Loucy (cell line): ENCODE measurements around the gene CREB3L4.

Experiments used
- H2AFZ ChIP-seq: fragments of 200-600 bp; sonication (generic); 2 replicates; pipeline ENCODE4 v1.6.0; 2016; ENCODE audit warnings: antibody characterized with exemption, mild to moderate bottlenecking, low read length, moderate library complexity
- H3F3A ChIP-seq: fragments of 200-600 bp; 2 replicates; pipeline ENCODE4 v1.6.0; 2016; ENCODE audit warnings: antibody characterized with exemption, low read depth, mild to moderate bottlenecking
- H3K27me3 ChIP-seq: fragments of 200-600 bp; sonication (generic); 2 replicates; pipeline ENCODE4 v1.6.1; 2014; ENCODE audit warnings: low read length, mild to moderate bottlenecking; ENCODE audit not compliant: insufficient read depth, poor library complexity, severe bottlenecking
- H3K36me3 ChIP-seq: fragments of 200-600 bp; sonication (generic); 2 replicates; pipeline ENCODE4 v1.6.1; 2016; ENCODE audit warnings: low read length; ENCODE audit not compliant: insufficient read depth
- H3K4me1 ChIP-seq: fragments of 200-600 bp; sonication (generic); 2 replicates; pipeline ENCODE4 v1.5.1; 2014; ENCODE audit warnings: low read length, mild to moderate bottlenecking; ENCODE audit not compliant: insufficient read depth, poor library complexity, severe bottlenecking
- H3K4me2 ChIP-seq: fragments of 200-600 bp; sonication (generic); 2 replicates; pipeline ENCODE4 v1.6.0; 2014; ENCODE audit warnings: antibody characterized with exemption, low read length, low read depth, mild to moderate bottlenecking; ENCODE audit not compliant: poor library complexity, severe bottlenecking
- H3K4me3 ChIP-seq: fragments of 200-600 bp; sonication (generic); 2 replicates; pipeline ENCODE4 v1.5.1; 2014; ENCODE audit warnings: low read length, mild to moderate bottlenecking, mixed read lengths; ENCODE audit not compliant: poor library complexity, severe bottlenecking
- H3K79me2 ChIP-seq: fragments of 200-600 bp; sonication (generic); 2 replicates; pipeline ENCODE4 v1.6.1; 2014; ENCODE audit warnings: low read length; ENCODE audit not compliant: insufficient read depth
- H3K9ac ChIP-seq: fragments of 200-600 bp; sonication (generic); 2 replicates; pipeline ENCODE4 v1.6.0; 2014; ENCODE audit warnings: mild to moderate bottlenecking, low read depth, low read length, moderate library complexity; ENCODE audit not compliant: poor library complexity, severe bottlenecking
- H3K9me2 ChIP-seq: fragments of 200-600 bp; sonication (generic); replicated peaks from 2 replicates; pipeline ENCODE4 v1.6.1; 2016; ENCODE audit warnings: low read depth, low read length, mixed read lengths
- H3K9me3 ChIP-seq: fragments of 200-600 bp; sonication (generic); 2 replicates; pipeline ENCODE4 v1.6.1; 2014; ENCODE audit warnings: mild to moderate bottlenecking, antibody characterized with exemption, low read length, low read depth; ENCODE audit not compliant: insufficient read depth
- H4K20me1 ChIP-seq: fragments of 200-600 bp; sonication (generic); 2 replicates; pipeline ENCODE4 v1.6.0; 2014; ENCODE audit warnings: antibody characterized with exemption, low read length, mild to moderate bottlenecking; ENCODE audit not compliant: insufficient read depth, poor library complexity, severe bottlenecking
- CTCF ChIP-seq: fragments of 200-600 bp; sonication (generic); conservative IDR thresholded peaks from 2 replicates; pipeline ENCODE4 v1.5.1; 2014; ENCODE audit warnings: mild to moderate bottlenecking, antibody characterized with exemption, low read length
- EZH2phosphoT487 ChIP-seq: fragments of 200-600 bp; IDR thresholded peaks from 2 replicates; pipeline ENCODE4 v1.6.1; 2018; ENCODE audit warnings: antibody characterized with exemption, mild to moderate bottlenecking, moderate library complexity, borderline replicate concordance

CREB3L4 gene

DNA sequence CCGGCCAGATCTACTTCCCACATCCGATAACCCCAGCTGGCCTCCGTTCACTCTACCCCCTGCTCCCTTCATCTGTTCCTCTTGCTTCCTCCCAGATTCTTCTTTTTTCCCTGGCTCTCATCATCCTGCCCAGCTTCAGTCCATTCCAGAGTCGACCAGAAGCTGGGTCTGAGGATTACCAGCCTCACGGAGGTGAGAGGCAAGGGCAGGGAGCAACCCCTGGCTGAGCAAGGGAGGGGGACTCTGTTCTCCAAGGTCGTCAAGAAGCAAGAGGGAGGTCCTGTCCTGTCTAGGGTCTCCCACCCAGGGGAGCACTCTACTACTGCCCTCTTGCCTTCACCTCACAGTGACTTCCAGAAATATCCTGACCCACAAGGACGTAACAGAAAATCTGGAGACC, 5.8 kb downstream of the CREB3L4 start:
- H3F3A ChIP-seq: no peaks in the 10 kb centered on the region
- no peak overlapping the region for H3K9ac ChIP-seq
- H2AFZ ChIP-seq: no peak overlapping the region
- no peaks in the 10 kb centered on the region for H3K9me2 ChIP-seq
- no peaks in the 10 kb centered on the region for H3K27me3 ChIP-seq
- peaks cover 40% of the 10 kb centered on the region for H3K4me1 ChIP-seq
- H3K9me3 ChIP-seq: no peaks in the 10 kb centered on the region
- TF ChIP-seq CTCF (no peak), EZH2phosphoT487 (no peak)
- H3K4me2 ChIP-seq: no peak overlapping the region
- H3K4me3 ChIP-seq: no peak overlapping the region
- peaks cover 12% of the 10 kb centered on the region; the same call in 1 of the 2 replicates for H3K36me3 ChIP-seq
- H4K20me1 ChIP-seq: peaks cover 8% of the 10 kb centered on the region
- H3K79me2 ChIP-seq: peaks cover 42% of the 10 kb centered on the region

GRCh38 chr1:153976819-153977249, 9.1 kb downstream of the CREB3L4 start:
- Histone ChIP-seq H4K20me1 (peaks cover 8% of the 10 kb centered on the region), H3K9me3 (no peaks in the 10 kb centered on the region), H3K36me3 (peaks cover 12% of the 10 kb centered on the region; the same call in 1 of the 2 replicates), H3F3A (no peaks in the 10 kb centered on the region), H3K9ac (peak overlapping the region; percentile 96), H3K4me3 (peak overlapping the region; percentile 98), H2AFZ (peak overlapping the region; percentile 96), H3K4me2 (peak overlapping the region; percentile 78), H3K79me2 (peaks cover 31% of the 10 kb centered on the region), H3K9me2 (no peaks in the 10 kb centered on the region), H3K4me1 (peaks cover 25% of the 10 kb centered on the region), H3K27me3 (no peaks in the 10 kb centered on the region)
- TF ChIP-seq CTCF: no peak
- TF ChIP-seq EZH2phosphoT487: no peak

DNA sequence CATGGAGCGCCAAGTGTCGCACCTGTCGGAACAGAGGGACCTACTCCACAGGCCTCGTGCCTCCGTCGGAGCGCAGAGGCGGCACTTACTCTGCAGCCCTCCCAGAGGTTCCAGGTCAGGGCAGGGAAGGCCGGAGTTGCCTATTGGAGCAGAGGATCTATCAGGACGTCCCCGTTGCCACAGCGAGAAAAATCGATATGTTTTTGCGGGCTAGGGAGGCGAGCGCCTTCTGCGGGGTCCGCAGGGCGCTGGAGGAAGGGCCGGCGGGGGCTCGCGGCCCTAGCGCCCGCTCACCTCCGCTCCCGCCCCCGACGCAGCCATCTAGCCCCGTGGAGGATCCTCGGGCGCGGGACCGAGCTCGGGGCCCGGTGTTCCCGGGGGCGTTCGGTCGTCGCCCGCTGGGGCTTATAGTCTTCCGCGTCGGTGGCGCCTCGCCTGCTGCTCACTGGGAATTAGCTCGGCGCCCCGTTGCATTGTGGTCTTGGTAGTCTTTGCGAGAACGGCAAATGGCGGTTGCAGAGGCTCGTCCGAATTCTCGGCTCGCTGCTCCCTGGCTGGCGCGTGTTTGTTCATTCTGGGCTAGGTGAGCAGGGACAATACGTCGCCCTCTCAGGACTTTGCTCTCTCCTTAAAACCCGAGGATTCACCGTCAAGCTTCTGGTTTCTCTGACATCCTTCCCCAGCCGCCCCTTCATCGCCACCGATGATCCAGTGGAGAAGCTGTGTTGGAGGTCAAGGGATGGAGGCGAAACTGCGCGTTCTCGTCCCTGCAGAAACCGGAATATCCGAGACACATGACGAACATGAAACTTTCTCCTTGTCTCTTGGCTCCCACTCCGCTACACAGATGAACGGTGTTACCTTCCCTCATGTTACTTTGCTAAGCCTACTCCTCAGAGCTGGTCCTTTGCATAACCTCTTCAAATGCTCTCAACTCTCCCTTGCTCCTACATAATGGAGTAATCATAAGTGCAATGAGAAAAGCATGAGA, 9.8 kb downstream of the CREB3L4 start, which contains the start of gene JTB:
Gene JTB, minus strand, starts transcription at position 425 of the 991 bp plus-strand sequence. Its CDS starts 422 bp downstream, at position 3.
- peak within 1 kb of the TSS; percentile 98 for H3K4me3 ChIP-seq
- peaks cover 31% of the 10 kb centered on the region for H3K79me2 ChIP-seq
- H3K9me3 ChIP-seq: no peaks in the 10 kb centered on the region
- no peaks in the 10 kb centered on the region for H3F3A ChIP-seq
- H3K9me2 ChIP-seq: no peaks in the 10 kb centered on the region
- peak within 1 kb of the TSS; percentile 78 for H3K4me2 ChIP-seq
- no peak for TF ChIP-seq CTCF
- no peak for TF ChIP-seq EZH2phosphoT487
- H3K27me3 ChIP-seq: no peaks in the 10 kb centered on the region
- H4K20me1 ChIP-seq: peaks cover 8% of the 10 kb centered on the region
- H3K4me1 ChIP-seq: peaks cover 21% of the 10 kb centered on the region
- peak within 1 kb of the TSS; percentile 96 for H3K9ac ChIP-seq
- H2AFZ ChIP-seq: peak within 1 kb of the TSS; percentile 96
- H3K36me3 ChIP-seq: peaks cover 12% of the 10 kb centered on the region; the same call in 1 of the 2 replicates
